Measurements from ENCODE around the gene BCL7A. TPM values are rescaled to one million over a fixed set of nuclear protein-coding genes. Genes with fewer than 3 reads are reported as not detected.
A peak's percentile ranks its signal among the peaks of the same experiment; 100 is the strongest.

Gene BCL7A
- total and polyA plus RNA-seq, 4 experiments from 2014 or later: 1.5 to 3.7 (median 2.8) TPM

GRCh38 chr12:122089077-122089476, 67.4 kb downstream of the BCL7A start:
- Mint-ChIP-seq H3K9me3 (no peaks in the 10 kb centered on the region), H3K4me3 (no peak overlapping the region), H3K36me3 (peaks cover 11 to 33% of the 10 kb centered on the region in 2 donors), H3K4me1 (peaks cover 38 to 54% (median 47%) of the 10 kb centered on the region in 4 donors), H3K27ac (peak overlapping the region; percentile 39 to 77 (median 73)), H3K27me3 (no peaks in the 10 kb centered on the region)
- ChIA-PET POLR2A (ENCODE audit: partially characterized antibody) (interaction anchor here (0.7 to 6.3 kb wide), 4 partner anchors 9 to 138 kb away, joined by 3 to 53 read pairs (median 5); partner anchors contain the start of genes BCL7A and MLXIP), CTCF (ENCODE audit: partially characterized antibody) (interaction anchor here (0.7 to 3.4 kb wide), 7 partner anchors 8 to 809 kb away, joined by 3 to 14 read pairs (median 6); no protein-coding TSS in a partner anchor)
- Histone ChIP-seq H3K27ac (ENCODE audit: low read depth, low read length) (no peak overlapping the region), H3K4me1 (ENCODE audit: insufficient read depth, low read length) (peaks cover 75% of the 10 kb centered on the region), H3K9me3 (ENCODE audit: control insufficient read depth in 1 of 2, low read length in 2 of 2) (no peaks in the 10 kb centered on the region), H3K36me3 (ENCODE audit: insufficient read depth, low read length) (peaks cover 5% of the 10 kb centered on the region), H3K27me3 (ENCODE audit: insufficient read depth, low read length) (no peaks in the 10 kb centered on the region), H3K4me3 (ENCODE audit: low read length in 2 of 2) (no peak overlapping the region)
- DNase-seq: no peak
- intact Hi-C loops (cut with micrococcal nuclease): no loop called here

GRCh38 chr12:122090759-122091515, 69.3 kb downstream of the BCL7A start:
- H3K27me3 Mint-ChIP-seq: no peaks in the 10 kb centered on the region
- Histone ChIP-seq H3K4me3 (ENCODE audit: low read length in 2 of 2) (no peak overlapping the region), H3K9me3 (ENCODE audit: control insufficient read depth in 1 of 2, low read length in 2 of 2) (no peaks in the 10 kb centered on the region), H3K36me3 (ENCODE audit: insufficient read depth, low read length) (no peaks in the 10 kb centered on the region), H3K27ac (ENCODE audit: low read depth, low read length) (no peak overlapping the region), H3K4me1 (ENCODE audit: insufficient read depth, low read length) (peaks cover 84% of the 10 kb centered on the region), H3K27me3 (ENCODE audit: insufficient read depth, low read length) (no peaks in the 10 kb centered on the region)
- peaks cover 9 to 23% of the 10 kb centered on the region in 2 donors for H3K36me3 Mint-ChIP-seq
- H3K27ac Mint-ChIP-seq: peak overlapping the region in 6 of 7 donors; percentile 1 to 85 (median 80)
- H3K4me1 Mint-ChIP-seq: peaks cover 27 to 45% (median 37%) of the 10 kb centered on the region in 4 donors
- peak overlapping the region in 3 of 8 donors; percentile 14 to 57 (median 55) for H3K4me3 Mint-ChIP-seq
- no peak for DNase-seq
- ChIA-PET CTCF (ENCODE audit: partially characterized antibody) (interaction anchor here (0.8 to 3.4 kb wide), 4 partner anchors 9 to 37 kb away, joined by 3 to 14 read pairs (median 7); no protein-coding TSS in a partner anchor), POLR2A (ENCODE audit: partially characterized antibody) (interaction anchor here (0.9 to 6.3 kb wide), 3 partner anchors 7 to 25 kb away, joined by 3 to 53 read pairs (median 4); partner anchors contain the start of gene MLXIP)
- no peaks in the 10 kb centered on the region for H3K9me3 Mint-ChIP-seq
- intact Hi-C loops (cut with micrococcal nuclease): loop anchor here (2.0 kb wide), 1 partner anchor 14 kb away; no protein-coding TSS in a partner anchor

GRCh38 chr12:122093098-122093883, 71.6 kb downstream of the BCL7A start:
- no peak for DNase-seq
- Mint-ChIP-seq H3K4me3 (no peak overlapping the region), H3K36me3 (peaks cover 4 to 11% of the 10 kb centered on the region in 2 donors), H3K4me1 (peaks cover 27 to 38% (median 33%) of the 10 kb centered on the region in 4 donors), H3K27ac (no peak overlapping the region), H3K9me3 (no peaks in the 10 kb centered on the region), H3K27me3 (no peaks in the 10 kb centered on the region)
- Histone ChIP-seq H3K27me3 (ENCODE audit: insufficient read depth, low read length) (no peaks in the 10 kb centered on the region), H3K27ac (ENCODE audit: low read depth, low read length) (no peak overlapping the region), H3K4me3 (ENCODE audit: low read length in 2 of 2) (no peak overlapping the region), H3K36me3 (ENCODE audit: insufficient read depth, low read length) (no peaks in the 10 kb centered on the region), H3K4me1 (ENCODE audit: insufficient read depth, low read length) (peaks cover 81% of the 10 kb centered on the region), H3K9me3 (ENCODE audit: control insufficient read depth in 1 of 2, low read length in 2 of 2) (no peaks in the 10 kb centered on the region)
- CTCF ChIA-PET (ENCODE audit: partially characterized antibody): interaction anchor here (0.7 kb wide), 1 partner anchor 30 kb away, joined by 3 read pairs; no protein-coding TSS in a partner anchor
- POLR2A ChIA-PET (ENCODE audit: partially characterized antibody): interaction anchor here (1.0 to 6.3 kb wide), 2 partner anchors 8 to 13 kb away, joined by 4 to 53 read pairs; partner anchors contain the start of gene MLXIP
- intact Hi-C loops (cut with micrococcal nuclease): no loop called here

- Mint-ChIP-seq H3K36me3 (peaks cover 4 to 9% of the 10 kb centered on the region in 2 donors), H3K27me3 (no peaks in the 10 kb centered on the region), H3K4me1 (peaks cover 30 to 38% (median 35%) of the 10 kb centered on the region in 4 donors), H3K4me3 (no peak overlapping the region), H3K9me3 (no peaks in the 10 kb centered on the region), H3K27ac (no peak overlapping the region)
- DNase-seq: no peak
- intact Hi-C loops (cut with micrococcal nuclease): no loop called here
- Histone ChIP-seq H3K36me3 (ENCODE audit: insufficient read depth, low read length) (no peaks in the 10 kb centered on the region), H3K27ac (ENCODE audit: low read depth, low read length) (no peak overlapping the region), H3K9me3 (ENCODE audit: control insufficient read depth in 1 of 2, low read length in 2 of 2) (no peaks in the 10 kb centered on the region), H3K4me1 (ENCODE audit: insufficient read depth, low read length) (peaks cover 81% of the 10 kb centered on the region), H3K27me3 (ENCODE audit: insufficient read depth, low read length) (no peaks in the 10 kb centered on the region), H3K4me3 (ENCODE audit: low read length in 2 of 2) (no peak overlapping the region)
- CTCF ChIA-PET (ENCODE audit: partially characterized antibody): no interaction called here
- POLR2A ChIA-PET (ENCODE audit: partially characterized antibody): no interaction called here
Observed at GRCh38 chr12:122094137-122094734, 72.6 kb downstream of the BCL7A start.

- POLR2A ChIA-PET (ENCODE audit: partially characterized antibody): interaction anchor here (1.2 to 3.9 kb wide), 3 partner anchors 9 to 16 kb away, joined by 3 to 31 read pairs (median 8); partner anchors contain the start of gene MLXIP
- H3K27ac ChIP-seq (ENCODE audit: low read depth, low read length): no peak overlapping the region
- intact Hi-C loops (cut with micrococcal nuclease): no loop called here
- H3K9me3 Mint-ChIP-seq: no peaks in the 10 kb centered on the region
- H3K4me3 Mint-ChIP-seq: no peak overlapping the region
- no peaks in the 10 kb centered on the region for H3K27me3 ChIP-seq (ENCODE audit: insufficient read depth, low read length)
- H3K27me3 Mint-ChIP-seq: no peaks in the 10 kb centered on the region
- peaks cover 81% of the 10 kb centered on the region for H3K4me1 ChIP-seq (ENCODE audit: insufficient read depth, low read length)
- CTCF ChIA-PET (ENCODE audit: partially characterized antibody): interaction anchor here (0.5 to 2.1 kb wide), 2 partner anchors 11 to 278 kb away, joined by 3 to 7 read pairs; no protein-coding TSS in a partner anchor
- peak overlapping the region in 1 of 7 donors; percentile 66 for H3K27ac Mint-ChIP-seq
- H3K9me3 ChIP-seq (ENCODE audit: control insufficient read depth in 1 of 2, low read length in 2 of 2): no peaks in the 10 kb centered on the region
- no peaks in the 10 kb centered on the region for H3K36me3 ChIP-seq (ENCODE audit: insufficient read depth, low read length)
- peak in 2 of 5 donors; percentile 11 to 35 for DNase-seq
- H3K4me3 ChIP-seq (ENCODE audit: low read length in 2 of 2): no peak overlapping the region
- H3K36me3 Mint-ChIP-seq: peaks cover 4 to 5% of the 10 kb centered on the region in 2 donors
- H3K4me1 Mint-ChIP-seq: peaks cover 30 to 39% (median 38%) of the 10 kb centered on the region in 4 donors
Observed at GRCh38 chr12:122094735-122095631, 73.3 kb downstream of the BCL7A start.

- no peak overlapping the region for H3K4me3 ChIP-seq (ENCODE audit: low read length in 2 of 2)
- H3K4me1 ChIP-seq (ENCODE audit: insufficient read depth, low read length): peaks cover 82% of the 10 kb centered on the region
- no peaks in the 10 kb centered on the region for H3K9me3 Mint-ChIP-seq
- peaks cover 2 to 4% of the 10 kb centered on the region in 2 donors for H3K36me3 Mint-ChIP-seq
- peak overlapping the region; percentile 2 to 88 (median 58) for H3K27ac Mint-ChIP-seq
- H3K27me3 ChIP-seq (ENCODE audit: insufficient read depth, low read length): no peaks in the 10 kb centered on the region
- H3K4me1 Mint-ChIP-seq: peaks cover 35 to 47% (median 44%) of the 10 kb centered on the region in 4 donors
- no peak overlapping the region for H3K27ac ChIP-seq (ENCODE audit: low read depth, low read length)
- intact Hi-C loops (cut with micrococcal nuclease): no loop called here
- ChIA-PET CTCF (ENCODE audit: partially characterized antibody) (interaction anchor here (2.1 kb wide), 1 partner anchor 10 kb away, joined by 7 read pairs; no protein-coding TSS in a partner anchor), POLR2A (ENCODE audit: partially characterized antibody) (interaction anchor here (1.2 to 3.9 kb wide), 3 partner anchors 10 to 17 kb away, joined by 3 to 31 read pairs (median 8); partner anchors contain the start of gene MLXIP)
- H3K4me3 Mint-ChIP-seq: peak overlapping the region in 1 of 8 donors; percentile 1
- no peak for DNase-seq
- H3K27me3 Mint-ChIP-seq: no peaks in the 10 kb centered on the region
- no peaks in the 10 kb centered on the region for H3K36me3 ChIP-seq (ENCODE audit: insufficient read depth, low read length)
- H3K9me3 ChIP-seq (ENCODE audit: control insufficient read depth in 1 of 2, low read length in 2 of 2): no peaks in the 10 kb centered on the region
Observed at GRCh38 chr12:122096014-122096413, 74.3 kb downstream of the BCL7A start.

Measured in CD4-positive, alpha-beta memory T cell (primary cell).